Measurements from ENCODE around the gene ANO10.
A peak's percentile ranks its signal among the peaks of the same experiment; 100 is the strongest.
"Not testable (repeated sequence)": the region's sequence is repeated elsewhere in the genome, so short reads cannot be mapped to it uniquely, and the experiment has no call there.

The ANO10 gene

GRCh38 chr3:43518515-43518914 lies 103.3 kb downstream of the ANO10 start:
- DNase-seq (ENCODE audit: low read depth), result not testable (repeated sequence)

- no peak for DNase-seq (ENCODE audit: low read depth)
These were observed 105.7 kb downstream of the ANO10 start for GRCh38 chr3:43515970-43516635.

GRCh38 chr3:43515208-43515917 lies 106.4 kb downstream of the ANO10 start:
- DNase-seq (ENCODE audit: low read depth), result no peak

GRCh38 chr3:43512754-43513404 lies 108.9 kb downstream of the ANO10 start:
- DNase-seq (ENCODE audit: low read depth), result no peak

- no peak for DNase-seq (ENCODE audit: low read depth)
These were observed 115.2 kb downstream of the ANO10 start for GRCh38 chr3:43506644-43507043.

GRCh38 chr3:43505351-43505750 lies 116.5 kb downstream of the ANO10 start:
- no peak for DNase-seq (ENCODE audit: low read depth)

- no peak for DNase-seq (ENCODE audit: low read depth)
These were observed 118.6 kb downstream of the ANO10 start for GRCh38 chr3:43503067-43503728.

GRCh38 chr3:43499256-43499655 lies 122.6 kb downstream of the ANO10 start:
- DNase-seq (ENCODE audit: low read depth), result no peak

GRCh38 chr3:43497905-43498365 lies 123.9 kb downstream of the ANO10 start:
- DNase-seq (ENCODE audit: low read depth), result no peak

GRCh38 chr3:43497422-43497821 lies 124.4 kb downstream of the ANO10 start:
- no peak for DNase-seq (ENCODE audit: low read depth)

- DNase-seq (ENCODE audit: low read depth), result no peak
These were observed 125.0 kb downstream of the ANO10 start for GRCh38 chr3:43496740-43497375.

- not testable (repeated sequence) for DNase-seq (ENCODE audit: low read depth)
These were observed 128.9 kb downstream of the ANO10 start for GRCh38 chr3:43492932-43493331.

- not testable (repeated sequence) for DNase-seq (ENCODE audit: low read depth)
These were observed 130.0 kb downstream of the ANO10 start for GRCh38 chr3:43491807-43492206.

- no peak for DNase-seq (ENCODE audit: low read depth)
These were observed 131.1 kb downstream of the ANO10 start for GRCh38 chr3:43490640-43491185.

GRCh38 chr3:43489930-43490329 lies 131.9 kb downstream of the ANO10 start:
- no peak for DNase-seq (ENCODE audit: low read depth)

GRCh38 chr3:43485931-43486330 lies 135.9 kb downstream of the ANO10 start:
- DNase-seq (ENCODE audit: low read depth), result no peak

- no peak for DNase-seq (ENCODE audit: low read depth)
These were observed 136.8 kb downstream of the ANO10 start for GRCh38 chr3:43484926-43485488.

GRCh38 chr3:43481375-43481774 lies 140.4 kb downstream of the ANO10 start:
- no peak for DNase-seq (ENCODE audit: low read depth)

- DNase-seq (ENCODE audit: low read depth), result not testable (repeated sequence)
These were observed 143.0 kb downstream of the ANO10 start for GRCh38 chr3:43478839-43479238.

GRCh38 chr3:43478118-43478785 lies 143.6 kb downstream of the ANO10 start:
- no peak for DNase-seq (ENCODE audit: low read depth)

GRCh38 chr3:43477600-43477999 lies 144.2 kb downstream of the ANO10 start:
- peak; percentile 7 for DNase-seq (ENCODE audit: low read depth)

Measured in stimulated activated CD8-positive, alpha-beta memory T cell treated with anti-CD3 and anti-CD28 coated beads, Interleukin-7, amount 100 ng/mL, for 24 hours (primary cell).